Measurements from ENCODE around the gene STARD3NL.

- no peak for TF ChIP-seq EZH2phosphoT487 (IDR thresholded peaks at IDR 0.05; ENCODE audit: borderline replicate concordance, low read length)
- TF ChIP-seq CTCF (conservative IDR thresholded peaks at IDR 0.05; ENCODE audit: low read depth, low read length): no peak
Observed at GRCh38 chr7:38241071-38241470, 63.0 kb downstream of the STARD3NL start.
